Activated CD4-positive, CD25-positive, alpha-beta regulatory T cell treated with anti-CD3 and anti-CD28 coated beads, Interleukin-2, amount 50 U/mL, for 24 hours (primary cell): ENCODE measurements around the gene GAS2L1.

Experiments
- ATAC-seq, 2 donors: fragments of 150-1000 bp; cut with Tn5 transposase; one replicate each; pipeline ENCODE4 v1.10.0; 2021; ENCODE audit warnings: mild to moderate bottlenecking in 1 of 2, moderate library complexity in 1 of 2

The GAS2L1 gene

DNA sequence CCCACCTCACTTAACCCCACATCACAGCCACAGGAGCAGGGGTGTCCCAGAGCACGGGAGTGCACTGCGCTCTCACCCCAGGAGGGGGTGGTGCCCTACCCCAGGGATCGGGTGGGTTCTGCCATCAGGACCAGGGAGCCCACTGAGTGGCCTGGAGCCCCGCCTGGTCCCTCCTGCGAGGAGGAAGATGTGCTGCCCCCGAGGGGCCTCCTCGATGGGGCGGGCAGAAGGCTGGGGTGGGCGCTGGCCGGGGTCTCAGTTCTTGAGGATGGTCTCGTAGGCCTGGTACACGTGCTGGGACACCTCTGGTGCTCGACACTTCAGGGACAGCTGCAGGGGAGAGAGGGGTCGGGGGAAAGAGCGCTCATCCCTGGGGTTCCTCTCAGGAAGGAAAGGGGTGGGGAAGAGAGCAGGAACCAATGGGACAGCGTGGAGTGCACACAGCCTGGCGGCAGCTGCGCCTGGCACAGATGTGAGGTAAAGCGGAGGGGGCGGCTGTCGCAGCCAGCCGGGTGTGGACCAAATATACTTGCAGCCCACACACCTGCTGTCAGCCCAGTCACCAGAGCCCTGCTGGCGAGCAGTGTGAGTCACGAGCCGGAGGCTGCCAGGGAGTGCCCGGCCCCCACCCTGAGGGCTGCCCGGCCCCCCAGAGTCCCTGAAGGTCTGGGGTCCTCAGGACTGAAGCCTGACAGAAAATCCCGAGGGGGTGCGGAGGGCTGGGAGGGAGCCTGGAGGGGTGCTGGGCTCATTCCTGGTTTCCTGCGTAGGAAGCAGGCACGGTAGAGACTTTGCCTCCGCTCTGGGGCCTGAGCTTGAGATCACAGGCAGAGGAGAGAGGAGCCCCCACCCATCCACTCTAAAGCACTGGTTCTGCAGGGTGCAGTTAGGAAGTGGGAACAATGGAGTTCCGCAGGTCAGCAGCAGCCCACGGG, 22.4 kb downstream of the GAS2L1 start:
- no peak for ATAC-seq

DNA sequence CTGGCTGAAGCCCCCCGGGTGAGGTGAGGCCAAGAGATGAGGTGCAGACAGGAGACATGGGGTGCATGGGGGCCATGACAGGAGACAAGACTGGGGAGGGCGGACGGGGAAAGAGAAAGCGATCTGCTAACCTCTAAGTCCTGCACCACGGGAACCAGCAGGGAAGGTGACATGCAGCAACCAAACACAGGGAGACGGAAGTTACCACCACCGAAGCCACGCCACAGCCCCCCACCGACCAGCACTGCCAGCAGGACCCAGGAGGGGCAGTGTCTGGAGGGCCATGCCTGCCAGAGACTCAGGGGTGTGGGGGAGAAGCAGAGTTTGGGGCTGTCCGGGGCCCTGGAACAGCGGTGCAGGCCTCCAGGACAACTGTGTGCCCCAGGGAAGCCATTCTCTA, 23.1 kb downstream of the GAS2L1 start:
- ATAC-seq: no peak

DNA sequence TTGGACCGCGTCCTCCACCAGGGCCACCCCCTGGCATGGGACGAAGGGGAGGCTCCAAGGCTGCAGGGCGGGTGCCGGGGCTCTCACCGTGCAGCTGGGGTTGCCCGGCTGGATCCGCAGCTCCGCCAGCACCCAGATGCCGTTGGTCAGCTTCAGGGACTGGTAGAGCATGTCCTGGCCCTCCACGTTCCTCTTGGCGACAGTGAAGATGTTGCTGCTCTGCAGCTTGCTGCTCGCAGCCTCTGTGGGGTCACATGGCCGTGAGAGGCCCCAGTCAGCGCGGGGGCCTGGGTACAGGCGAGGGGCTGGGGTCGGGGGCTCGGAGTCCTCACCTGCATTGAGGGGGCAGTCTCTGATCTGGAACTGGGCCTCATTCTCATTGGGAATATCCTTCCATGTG, 23.8 kb downstream of the GAS2L1 start:
- no peak for ATAC-seq

DNA sequence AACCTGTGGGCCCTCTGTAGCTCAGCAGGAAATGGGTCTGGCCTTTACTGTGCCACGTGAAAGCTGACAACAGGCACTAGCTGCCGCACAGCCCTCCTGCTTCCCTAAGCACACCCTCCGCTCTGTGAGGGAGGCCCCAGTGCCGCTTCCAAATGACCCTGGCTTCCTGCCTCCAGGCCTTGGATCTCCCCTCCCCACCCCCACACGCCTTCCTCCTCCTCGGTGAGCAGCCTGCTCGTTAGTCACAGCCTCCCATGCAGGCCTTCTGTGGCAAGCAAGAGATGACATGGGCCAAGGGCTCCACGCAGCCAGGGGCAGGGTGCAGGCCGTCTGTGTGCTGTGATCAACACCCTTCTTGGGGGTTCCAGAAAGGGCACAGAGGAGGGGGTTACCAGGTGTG, 24.3 kb downstream of the GAS2L1 start:
- ATAC-seq: no peak

DNA sequence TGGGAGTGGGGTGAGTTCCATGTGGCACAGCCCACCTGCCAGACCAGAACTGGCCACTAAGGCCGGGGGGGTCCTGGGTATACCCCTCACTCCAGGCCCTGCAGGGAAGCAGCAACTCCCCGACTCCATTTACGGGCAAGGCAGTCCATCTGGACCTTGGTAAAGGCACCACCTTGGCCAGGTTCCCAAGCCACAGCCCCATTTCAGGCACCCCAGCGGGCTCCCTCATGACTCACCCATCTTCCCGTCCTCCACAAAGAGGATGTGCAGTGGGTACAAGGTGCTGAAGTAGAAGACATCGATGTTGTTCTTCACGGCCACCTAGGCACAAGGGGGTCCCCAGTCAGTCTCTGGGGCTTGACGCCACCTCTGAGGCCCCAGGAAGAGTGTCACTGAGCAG, 24.8 kb downstream of the GAS2L1 start:
- no peak for ATAC-seq

DNA sequence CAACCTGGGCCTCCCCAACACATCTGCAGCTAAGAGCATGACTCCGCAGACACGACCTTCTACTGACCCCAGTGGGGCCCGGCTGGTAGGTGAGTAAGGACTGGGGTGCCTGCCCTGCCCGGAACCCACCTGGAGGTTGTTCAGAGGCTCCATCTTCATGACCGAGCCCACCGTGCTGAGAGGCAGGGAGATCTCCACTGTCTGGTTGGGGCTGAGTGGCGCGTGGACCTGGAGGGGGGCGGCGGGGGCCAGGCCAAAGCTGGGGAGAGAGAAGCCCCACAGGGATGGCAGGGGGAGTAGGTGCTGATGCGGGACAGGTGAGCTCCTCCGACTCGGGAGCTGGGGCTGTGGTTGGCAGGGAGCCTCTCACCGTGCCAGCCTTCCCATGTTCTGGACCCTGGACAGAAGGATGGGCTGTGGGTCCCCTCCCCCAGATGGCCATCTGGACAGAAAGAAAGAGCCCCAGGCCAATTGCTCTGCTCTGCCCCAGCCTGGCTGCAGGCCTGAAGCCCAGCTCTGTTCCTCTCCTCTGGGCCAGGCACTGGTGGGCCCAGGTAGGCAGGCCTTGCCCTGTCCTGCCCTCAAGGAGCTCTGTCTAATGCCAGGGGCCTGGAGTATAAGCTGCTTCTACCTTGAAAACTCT, 25.3 kb downstream of the GAS2L1 start:
- ATAC-seq: no peak

DNA sequence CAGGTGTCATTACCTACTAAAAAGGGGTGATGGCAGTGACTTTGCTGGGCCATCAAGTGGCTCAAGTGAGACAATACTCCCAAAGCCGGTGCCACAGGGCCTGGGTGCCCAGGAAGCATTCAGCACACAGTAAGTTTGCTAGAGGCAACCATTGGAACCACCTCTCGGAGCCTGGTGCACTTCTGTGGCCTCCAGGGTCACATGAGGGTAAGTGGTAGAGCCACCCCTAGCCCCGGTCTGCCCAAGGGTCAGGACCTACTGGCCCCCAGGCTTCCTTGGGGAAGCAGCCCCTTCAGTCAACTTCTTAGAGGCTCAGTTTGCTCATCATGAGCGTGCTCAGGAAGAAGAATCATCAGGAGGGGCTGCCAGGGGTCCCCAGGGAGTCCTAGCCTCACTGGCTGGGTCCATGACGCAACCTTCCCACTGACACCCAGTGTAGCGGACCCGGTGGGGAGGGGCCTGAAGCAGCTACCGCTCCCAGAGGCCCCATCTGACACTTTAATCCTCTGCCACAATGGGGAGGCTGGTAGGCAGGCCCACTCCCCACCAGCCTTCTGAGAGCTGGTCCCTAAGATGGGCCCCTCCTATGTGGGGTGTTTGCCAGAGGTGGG, 26.5 kb downstream of the GAS2L1 start:
- no peak for ATAC-seq

DNA sequence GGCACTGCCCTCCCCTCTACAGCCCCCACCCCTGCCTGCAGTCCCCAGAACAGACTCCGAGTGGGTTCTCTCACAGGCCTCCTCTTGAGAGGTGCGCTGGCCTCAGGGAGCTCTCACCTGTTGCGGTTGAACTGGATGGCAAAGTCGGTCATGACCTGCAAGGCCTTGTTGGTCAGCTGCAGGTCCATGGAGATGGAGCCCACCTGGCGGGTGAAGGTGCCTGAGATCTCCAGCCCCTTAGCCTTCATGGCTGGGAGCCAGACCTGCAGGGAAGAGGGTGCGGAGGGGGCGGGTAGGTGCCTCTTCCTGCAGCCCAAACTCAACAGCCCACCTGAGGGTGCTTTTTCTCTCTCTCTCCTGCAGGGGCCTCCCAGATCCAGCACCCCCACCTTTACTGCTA, 27.7 kb downstream of the GAS2L1 start:
- ATAC-seq: no peak

DNA sequence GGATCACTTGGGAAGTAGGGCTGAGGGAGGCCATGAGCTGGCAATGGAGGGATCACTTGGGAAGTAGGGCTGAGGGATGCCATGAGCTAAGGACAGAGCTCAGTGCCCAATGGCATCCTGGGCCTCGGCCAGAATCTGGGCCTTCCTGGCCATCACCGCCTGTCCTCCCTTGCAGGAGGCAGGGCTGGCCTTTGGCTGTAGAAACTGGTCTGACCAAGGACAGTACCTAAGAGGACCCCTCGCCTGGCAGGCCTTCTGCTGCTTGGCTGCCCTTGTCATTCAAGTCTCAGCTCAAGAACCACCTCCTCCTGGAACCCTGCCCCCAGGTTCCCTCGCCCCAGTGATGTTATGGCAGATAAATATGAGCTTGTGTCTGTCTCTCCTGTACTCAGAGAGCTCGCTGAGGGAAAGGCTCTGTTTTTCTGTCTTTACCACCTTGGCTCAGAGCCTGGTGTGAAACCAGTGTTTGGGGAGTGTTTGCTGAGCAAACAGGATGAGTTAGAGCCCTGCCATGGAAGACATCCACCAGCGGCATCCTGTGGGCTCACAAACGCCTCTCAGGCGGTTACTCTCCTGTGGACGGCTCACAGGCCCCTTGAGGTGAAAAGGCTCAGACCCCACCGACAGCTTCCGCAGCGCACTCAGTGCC, 28.4 kb downstream of the GAS2L1 start:
- no peak for ATAC-seq

DNA sequence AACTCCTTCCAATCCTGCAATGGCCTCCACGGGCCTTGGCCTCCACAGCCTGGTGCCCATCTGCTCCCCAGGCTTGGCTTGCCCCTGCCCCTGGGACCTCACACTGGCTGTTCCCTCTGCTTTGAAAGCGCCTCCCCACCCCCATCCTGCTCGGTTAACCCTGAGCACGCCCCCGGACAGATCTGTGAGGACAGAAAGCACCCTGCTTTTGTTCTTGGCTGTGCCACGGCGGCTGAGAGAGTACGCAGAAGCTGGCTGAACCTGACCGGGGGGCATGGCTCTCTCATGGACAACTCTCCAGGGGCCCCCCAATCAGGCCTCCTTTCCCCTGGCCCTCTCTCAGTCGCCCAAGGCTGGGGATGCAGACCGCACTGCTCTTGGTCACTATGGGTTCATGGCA, 29.2 kb downstream of the GAS2L1 start:
- no peak for ATAC-seq

DNA sequence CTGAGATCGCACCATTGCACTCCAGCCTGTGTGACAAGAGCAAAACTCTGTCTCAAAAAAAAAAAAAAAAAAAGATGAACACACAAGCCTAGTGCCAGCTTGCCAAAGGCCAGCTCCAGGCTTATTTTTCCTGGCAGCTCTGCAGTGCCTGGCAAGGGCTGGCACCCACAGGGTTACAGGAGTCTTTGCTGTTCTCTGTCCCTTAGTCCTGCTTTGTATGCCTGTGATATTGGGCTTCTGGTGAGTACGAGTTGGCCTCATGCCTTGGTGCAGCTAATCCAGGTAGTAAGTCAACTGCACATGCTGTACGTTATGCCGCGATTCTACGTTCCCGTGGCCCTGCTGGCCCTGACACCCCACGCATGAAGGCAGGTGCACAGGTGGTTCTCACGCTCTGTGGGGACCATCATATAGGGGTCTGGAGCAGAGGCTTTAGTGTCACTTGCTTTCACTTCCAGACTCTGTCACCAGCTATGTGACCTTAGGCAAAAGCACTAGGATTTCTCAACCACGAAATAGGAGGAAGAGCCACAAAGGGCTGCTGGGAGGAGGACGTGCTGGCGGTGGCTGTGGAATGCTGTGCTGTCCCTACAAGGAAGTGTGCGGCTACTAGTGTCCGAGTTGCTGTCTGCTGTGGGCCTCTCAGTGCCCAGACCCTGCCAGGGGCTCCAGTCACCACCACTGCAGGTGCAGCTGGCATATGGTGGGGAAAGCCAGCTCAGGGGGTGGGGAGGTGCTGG, 30.5 kb downstream of the GAS2L1 start:
- no peak for ATAC-seq

DNA sequence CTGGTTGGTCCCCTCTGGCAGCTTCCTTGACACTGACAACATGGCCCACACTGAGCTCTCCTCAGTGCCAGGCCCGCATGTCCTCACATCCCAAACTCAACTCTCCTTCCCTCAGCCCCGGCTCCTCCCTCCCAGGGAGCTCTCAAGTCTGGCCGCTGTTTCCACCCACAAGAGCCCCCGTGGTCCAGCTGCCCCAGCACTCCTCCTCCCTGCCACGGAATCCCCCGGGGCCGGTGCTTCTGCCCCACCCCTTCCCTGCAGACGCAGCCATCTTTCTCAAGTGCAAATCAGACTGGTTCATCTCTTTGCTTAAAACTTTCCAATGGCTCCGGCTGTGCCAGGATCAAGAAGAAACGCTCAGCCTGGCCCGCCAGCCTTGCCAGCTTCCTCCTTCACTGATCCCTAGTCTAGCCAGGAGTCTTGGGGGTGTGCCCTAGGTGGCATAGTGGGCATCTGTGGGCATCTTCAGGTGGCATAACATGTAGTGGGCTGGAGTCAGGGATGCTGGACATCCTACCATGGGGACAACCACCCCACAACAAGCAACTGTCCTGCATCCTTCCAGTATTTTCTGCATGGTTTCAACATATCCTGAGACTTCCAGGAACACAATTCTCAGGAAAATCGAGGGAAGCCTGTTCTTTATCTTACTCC, 31.3 kb downstream of the GAS2L1 start:
- ATAC-seq: no peak

DNA sequence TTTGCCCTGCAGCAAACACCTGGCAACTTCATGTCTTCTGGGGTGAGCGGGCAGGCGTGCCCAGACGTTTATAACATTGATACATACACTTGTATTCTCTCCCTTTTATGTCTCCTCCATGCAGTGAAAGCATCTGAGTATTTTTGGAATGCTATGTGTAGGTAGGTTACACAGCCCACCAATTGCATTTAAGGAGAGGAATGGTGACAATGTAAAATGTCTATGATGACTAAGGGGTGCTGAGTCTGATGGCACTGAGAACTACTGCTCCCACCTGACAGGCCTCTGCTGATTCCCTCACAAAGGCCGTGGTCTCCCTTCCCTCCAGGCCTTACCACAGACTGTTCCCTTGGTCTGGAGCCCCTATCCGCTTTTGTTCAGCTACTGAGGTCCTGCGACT, 31.9 kb downstream of the GAS2L1 start:
- ATAC-seq: no peak

DNA sequence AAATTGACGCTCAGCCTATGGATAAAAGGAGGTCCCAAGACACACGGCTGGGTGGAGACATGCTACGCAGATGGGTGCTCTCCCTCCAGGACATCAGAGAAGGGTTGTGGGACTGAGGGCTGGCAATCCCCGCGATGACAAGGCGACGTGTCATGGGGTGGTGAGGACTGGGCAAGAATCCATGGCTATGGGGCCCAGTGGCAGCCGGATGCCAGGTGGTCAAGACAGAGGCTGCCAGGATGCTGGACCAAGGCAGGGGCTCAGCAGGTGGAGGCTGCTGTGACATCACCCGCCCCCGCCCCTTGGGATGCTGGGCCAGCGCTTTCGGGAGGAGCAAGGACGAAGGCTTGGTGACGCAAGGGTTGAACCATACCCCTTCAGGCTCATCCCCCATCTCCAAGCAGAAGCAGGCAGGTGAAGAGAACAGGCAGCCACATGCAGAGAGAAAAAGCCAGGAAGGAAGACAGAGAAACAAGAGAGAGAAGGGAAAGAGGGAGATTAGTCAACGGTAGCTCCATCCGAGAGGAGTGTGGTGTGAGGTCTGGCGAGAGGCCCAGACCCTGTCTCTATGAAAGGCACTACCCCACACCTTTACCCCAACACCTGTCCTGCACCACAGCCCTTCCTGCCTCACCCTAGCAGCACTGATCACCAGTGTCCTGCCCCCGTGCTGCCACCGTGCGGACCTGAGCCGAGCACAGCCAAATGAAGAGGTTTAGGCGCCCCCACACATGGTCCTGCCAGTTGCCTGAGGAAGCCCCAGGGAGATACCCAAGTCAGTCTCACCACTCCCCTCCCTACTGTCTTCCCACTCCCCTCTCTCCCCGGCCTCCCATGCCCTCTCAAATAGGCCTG, 33.2 kb downstream of the GAS2L1 start:
- ATAC-seq: no peak

DNA sequence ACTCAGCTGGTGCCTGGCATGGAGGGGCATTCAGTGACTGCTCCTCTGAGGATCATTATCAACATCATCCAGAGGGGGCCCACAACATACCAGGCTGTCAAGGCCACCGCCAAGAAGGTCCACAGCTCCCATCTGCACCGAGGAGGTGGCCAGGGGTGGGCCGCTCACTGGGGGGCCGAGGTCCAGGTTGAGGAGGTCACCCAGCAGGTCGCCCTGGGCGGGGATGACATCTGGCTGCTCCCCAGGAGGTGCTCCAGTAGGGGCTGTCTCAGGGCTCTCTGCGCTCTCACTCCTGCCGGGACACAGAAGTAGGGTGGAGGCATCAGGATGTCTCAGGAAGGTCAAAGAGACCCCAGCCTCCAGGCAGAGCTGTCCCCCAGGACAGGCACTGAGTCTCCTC, 34.1 kb downstream of the GAS2L1 start:
- no peak for ATAC-seq

DNA sequence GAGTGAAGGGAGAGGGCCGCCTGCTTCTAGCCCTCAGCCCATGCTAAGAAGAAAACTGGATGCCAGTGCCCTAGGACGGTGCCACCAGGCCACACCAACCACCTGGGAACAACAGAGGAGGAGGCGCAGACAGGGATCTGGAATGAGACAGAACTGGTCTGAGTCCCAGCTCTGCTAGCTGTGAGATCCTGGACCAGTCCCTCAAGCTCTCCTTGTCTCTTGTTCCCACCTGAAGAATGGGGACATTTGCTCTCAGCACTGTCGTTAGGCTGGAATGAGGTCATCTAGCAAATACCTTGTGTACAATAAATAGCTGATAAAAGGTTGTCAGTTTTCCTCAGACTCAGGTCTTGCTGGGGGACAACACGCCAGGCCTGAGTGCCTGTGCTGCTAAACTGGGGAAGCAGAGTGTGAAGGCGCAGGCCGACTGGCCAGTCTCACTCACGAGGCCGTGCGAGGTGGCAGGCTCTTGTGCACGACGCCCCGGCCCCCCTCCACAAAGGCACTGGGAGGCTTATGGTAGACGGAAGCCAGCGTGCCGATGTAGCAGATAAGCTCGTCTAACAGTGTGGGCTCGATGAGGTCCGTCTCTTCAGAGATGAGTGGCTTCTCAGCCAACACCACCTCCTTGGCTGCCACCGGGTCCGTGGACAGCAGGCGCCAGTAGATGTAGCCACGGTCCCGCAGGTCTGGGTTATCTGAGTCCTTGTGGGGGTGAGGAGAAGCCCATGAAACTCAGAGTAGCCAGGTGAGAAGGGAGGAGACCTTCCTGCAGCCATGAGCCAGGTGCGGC, 34.8 kb downstream of the GAS2L1 start:
- no peak for ATAC-seq

DNA sequence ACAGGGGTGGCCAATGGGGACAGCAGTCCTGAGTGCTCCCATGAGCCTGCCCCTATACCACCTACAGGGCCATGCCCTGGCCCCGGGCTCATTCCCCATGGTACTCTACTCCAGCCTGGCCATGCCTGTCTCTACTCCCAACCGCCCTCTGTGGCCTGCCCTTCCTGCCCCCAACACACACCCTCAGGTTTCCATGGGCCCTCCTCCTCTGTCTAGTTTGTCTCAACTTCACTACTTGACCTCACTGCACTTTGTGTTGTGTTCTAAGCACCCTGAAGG, 35.3 kb downstream of the GAS2L1 start:
- ATAC-seq: no peak

DNA sequence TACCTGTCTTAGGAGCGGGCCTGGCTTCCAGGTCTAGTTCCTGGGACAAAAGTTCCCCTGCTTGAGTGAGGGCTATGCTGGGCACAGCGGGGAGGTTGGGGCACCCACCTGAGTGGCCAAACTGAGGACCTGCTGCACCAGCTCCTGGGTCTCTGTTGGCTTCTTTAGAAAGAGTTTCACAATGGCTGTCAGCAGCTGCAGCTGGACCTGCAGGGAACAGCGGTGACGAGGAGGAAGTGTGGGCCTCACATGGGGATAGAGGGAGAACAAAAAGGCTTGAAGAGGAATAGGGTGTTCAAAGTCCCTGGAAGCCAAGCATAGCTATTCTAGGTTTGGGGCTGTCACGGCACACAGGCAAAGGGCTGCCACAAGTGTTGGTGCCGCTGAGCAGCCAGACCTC, 35.7 kb downstream of the GAS2L1 start:
- ATAC-seq: no peak

DNA sequence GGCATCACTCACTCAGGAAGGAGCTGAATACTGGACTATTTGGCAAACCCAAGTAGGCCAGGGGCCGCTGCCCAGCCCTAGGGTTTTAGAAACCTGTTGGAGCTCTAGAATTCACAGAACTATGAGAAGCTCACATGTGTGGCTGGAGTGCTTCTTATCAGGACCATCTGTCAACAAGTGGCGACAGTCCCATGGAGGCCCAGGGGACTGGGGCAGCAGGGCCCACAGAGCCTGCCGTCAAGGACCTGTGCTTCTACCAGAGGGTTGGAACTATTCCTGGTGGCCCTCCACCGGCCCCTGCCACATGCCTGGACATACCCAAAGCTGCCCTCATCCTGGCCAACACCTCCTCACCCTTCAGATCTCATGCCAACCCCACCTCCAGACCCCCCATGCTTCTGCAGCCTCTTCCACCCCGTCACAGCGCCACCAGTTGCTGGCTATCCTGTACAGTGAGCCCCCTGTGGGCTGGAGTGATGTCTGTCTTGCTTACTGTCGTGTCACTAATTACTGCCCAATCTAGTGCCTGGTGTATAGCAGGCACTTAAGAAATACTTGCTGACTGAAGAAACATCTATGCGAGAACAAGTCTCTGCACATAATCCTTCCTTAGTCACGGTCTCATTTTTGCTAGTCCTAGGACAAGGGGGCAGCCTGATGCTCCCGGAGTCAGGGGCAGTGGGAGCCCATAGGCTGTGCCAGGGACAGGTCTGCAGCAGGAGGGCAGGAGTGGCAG, 36.3 kb downstream of the GAS2L1 start:
- ATAC-seq: no peak

DNA sequence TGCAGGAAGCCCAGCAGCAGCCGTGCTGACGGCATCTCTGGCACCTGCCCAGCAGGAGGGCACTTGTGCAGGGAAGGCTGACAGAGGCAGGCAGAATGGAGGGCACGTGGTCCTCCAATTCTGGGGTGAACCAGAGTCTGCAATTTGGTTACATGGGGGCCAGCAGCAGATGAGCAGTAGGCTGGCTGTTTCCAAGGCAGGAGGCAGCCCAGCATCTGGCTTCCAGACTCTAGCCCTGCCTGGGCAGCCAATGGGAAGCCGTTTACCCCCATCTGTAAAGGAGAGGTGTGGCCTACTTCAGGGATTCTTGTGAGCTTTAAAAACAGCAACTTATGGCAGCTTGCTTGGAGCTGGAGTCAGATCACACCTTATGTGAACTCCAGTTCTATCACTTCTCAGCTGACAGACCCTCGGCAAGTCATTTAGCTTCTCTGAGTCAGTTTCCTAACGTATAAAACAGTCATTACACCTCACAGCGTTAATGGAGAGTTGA, 36.9 kb downstream of the GAS2L1 start:
- peak; percentile 48 to 73 for ATAC-seq
